ENCODE data around the gene KCTD16.
A peak's percentile ranks its signal among the peaks of the same experiment; 100 is the strongest.

The KCTD16 gene

GRCh38 chr5:144170276-144171024 lies at the start of gene KCTD16, which contains the start of gene YIPF5:
Gene KCTD16 (plus strand): TSS chr5:144170873.
Gene YIPF5 (minus strand): TSS chr5:144170659. CDS start chr5:144169955, 704 bp downstream.
- peak; percentile 98 for DNase-seq

- no peak for DNase-seq
These were observed 49.1 kb upstream of the KCTD16 start for GRCh38 chr5:144121577-144121976.

- no peak for DNase-seq
These were observed 48.6 kb upstream of the KCTD16 start for GRCh38 chr5:144122081-144122480.

- no peak for DNase-seq
These were observed 48.0 kb upstream of the KCTD16 start for GRCh38 chr5:144122641-144123040.

GRCh38 chr5:144125163-144125726 lies 45.4 kb upstream of the KCTD16 start:
- DNase-seq = no peak

GRCh38 chr5:144126707-144127106 lies 44.0 kb upstream of the KCTD16 start:
- DNase-seq = no peak

- no peak for DNase-seq
These were observed 41.8 kb upstream of the KCTD16 start for GRCh38 chr5:144128844-144129243.

- peak; percentile 50 for DNase-seq
These were observed 40.4 kb upstream of the KCTD16 start for GRCh38 chr5:144130306-144130705.

GRCh38 chr5:144131261-144131660 lies 39.4 kb upstream of the KCTD16 start:
- DNase-seq = no peak

- no peak for DNase-seq
These were observed 37.5 kb upstream of the KCTD16 start for GRCh38 chr5:144133050-144133633.

- no peak for DNase-seq
These were observed 36.4 kb upstream of the KCTD16 start for GRCh38 chr5:144134194-144134826.

GRCh38 chr5:144135113-144135762 lies 35.4 kb upstream of the KCTD16 start:
- no peak for DNase-seq

GRCh38 chr5:144139586-144139985 lies 31.1 kb upstream of the KCTD16 start:
- DNase-seq = peak; percentile 61

GRCh38 chr5:144141585-144141984 lies 29.1 kb upstream of the KCTD16 start:
- DNase-seq = no peak

GRCh38 chr5:144142139-144142823 lies 28.4 kb upstream of the KCTD16 start:
- no peak for DNase-seq

GRCh38 chr5:144142824-144143162 lies 27.9 kb upstream of the KCTD16 start:
- DNase-seq = no peak

GRCh38 chr5:144143625-144144024 lies 27.0 kb upstream of the KCTD16 start:
- DNase-seq = no peak

GRCh38 chr5:144144956-144145751 lies 25.5 kb upstream of the KCTD16 start:
- DNase-seq = no peak

GRCh38 chr5:144151026-144151425 lies 19.6 kb upstream of the KCTD16 start:
- DNase-seq = no peak

GRCh38 chr5:144156767-144157171 lies 13.9 kb upstream of the KCTD16 start:
- DNase-seq = no peak

GRCh38 chr5:144162686-144163085 lies 8.0 kb upstream of the KCTD16 start:
- DNase-seq = no peak

- DNase-seq = no peak
These were observed 4.0 kb upstream of the KCTD16 start for GRCh38 chr5:144166696-144167095.
